Endothelial cell of umbilical vein (primary cell): ENCODE data around the gene HELQ. TPM values are rescaled to one million over a fixed set of nuclear protein-coding genes. Genes with fewer than 3 reads are reported as not detected.

Source experiments
- BruUV-seq: library from RNA; stranded (reverse); fragments of 400-500 nt; replicated peaks from 2 replicates; lab custom pipeline; 2021; lab: Mats Ljungman, UMichigan
- CTCF ChIA-PET: fragments of 300-600, 350-600 bp; sonication (Branson Sonifier 250); formaldehyde crosslinking; loops from one replicate; lab custom pipeline; 2021; ENCODE audit warnings: antibody characterized with exemption, inconsistent platforms; lab: Charles Lee
- POLR2A ChIA-PET: fragments of 300-600, 350-600 bp; sonication (Branson Sonifier 250); formaldehyde crosslinking; loops from one replicate; lab custom pipeline; 2021; ENCODE audit warnings: antibody characterized with exemption, inconsistent platforms; lab: Charles Lee
- DNase-seq: peaks from one replicate; pipeline ENCODE4 v3.0.0-alpha.2; 2011; ENCODE audit warnings: low read depth, low spot score
- FAIRE-seq: peaks from 2 replicates; lab custom pipeline; 2011; peaks lifted over from hg19 to GRCh38; lab: Jason Lieb, UNC
- H2AFZ ChIP-seq: 2 replicates; pipeline ENCODE4 v1.6.0; 2012; ENCODE audit warnings: low read depth, low read length, control low read depth, inconsistent platforms
- H3K27ac ChIP-seq: 2 replicates; pipeline ENCODE4 v1.5.1; 2011; ENCODE audit warnings: low read depth, mild to moderate bottlenecking, control low read depth, low read length, moderate library complexity; ENCODE audit not compliant: insufficient read depth
- H3K27me3 ChIP-seq, 2 experiments: 2 replicates each; pipeline versions ENCODE4 v1.6.0 to v1.6.1; 2011; ENCODE audit warnings: low read length in 2 of 2, mixed read lengths in 1 of 2; ENCODE audit not compliant: control insufficient read depth in 2 of 2, insufficient read depth in 2 of 2
- H3K36me3 ChIP-seq, 2 experiments: 2 replicates in 1 of 2; 3 replicates in 1 of 2; pipeline ENCODE4 v1.5.1; 2011; ENCODE audit warnings: low read length in 2 of 2, mild to moderate bottlenecking in 1 of 2, moderate library complexity in 1 of 2; ENCODE audit not compliant: control insufficient read depth in 2 of 2, insufficient read depth in 2 of 2; ENCODE audit errors: extremely low read depth in 1 of 2
- H3K4me1 ChIP-seq: 3 replicates; pipeline ENCODE4 v1.5.1; 2011; ENCODE audit warnings: mild to moderate bottlenecking, low read length; ENCODE audit not compliant: control insufficient read depth, insufficient read depth; ENCODE audit errors: extremely low read depth
- H3K4me2 ChIP-seq: 2 replicates; pipeline ENCODE4 v1.6.1; 2011; ENCODE audit warnings: low read length, control low read depth, mixed read lengths; ENCODE audit not compliant: insufficient read depth
- H3K4me3 ChIP-seq, 3 experiments: fragments of 200-600 bp in 1 of 3; sonication (generic), shearing (Covaris generic) in 1 of 3; replicated peaks in 1 of 3; 2 replicates each; pipeline ENCODE4 v1.5.1; 2011 to 2016; ENCODE audit warnings: control low read depth in 3 of 3, low read length in 3 of 3, mild to moderate bottlenecking in 2 of 3, inconsistent platforms in 1 of 3, low read depth in 1 of 3, moderate library complexity in 1 of 3; ENCODE audit not compliant: insufficient read depth in 1 of 3
- H3K79me2 ChIP-seq: 2 replicates; pipeline ENCODE4 v1.6.0; 2012; ENCODE audit warnings: low read length, inconsistent platforms; ENCODE audit not compliant: control insufficient read depth, insufficient read depth
- H3K9ac ChIP-seq: replicated peaks from 2 replicates; pipeline ENCODE3; 2011; ENCODE audit warnings: low read length, control low read depth; ENCODE audit not compliant: insufficient read depth; ENCODE audit errors: extremely low read depth
- H3K9me1 ChIP-seq: replicated peaks from 3 replicates; pipeline ENCODE4 v1.6.0; 2011; ENCODE audit warnings: mild to moderate bottlenecking, low read length; ENCODE audit not compliant: control insufficient read depth, insufficient read depth; ENCODE audit errors: extremely low read depth
- H3K9me3 ChIP-seq: replicated peaks from 2 replicates; pipeline ENCODE4 v1.5.1; 2012; ENCODE audit warnings: low read length, inconsistent platforms; ENCODE audit not compliant: control insufficient read depth, insufficient read depth
- H4K20me1 ChIP-seq: replicated peaks from 2 replicates; pipeline ENCODE3; 2011; ENCODE audit warnings: mild to moderate bottlenecking, low read length; ENCODE audit not compliant: control insufficient read depth, insufficient read depth; ENCODE audit errors: extremely low read depth
- EZH2 ChIP-seq: IDR thresholded peaks from 2 replicates; pipeline ENCODE4 v1.6.1; 2012; ENCODE audit warnings: borderline replicate concordance, low read depth, mild to moderate bottlenecking, moderate library complexity, low read length, inconsistent platforms; ENCODE audit not compliant: severe bottlenecking
- FOS ChIP-seq: IDR thresholded peaks from 2 replicates; pipeline ENCODE4 v1.6.1; 2011; ENCODE audit warnings: mild to moderate bottlenecking, low read length, moderate library complexity, borderline replicate concordance; ENCODE audit not compliant: insufficient read depth
- GATA2 ChIP-seq: IDR thresholded peaks from 2 replicates; pipeline ENCODE4 v1.7.0; 2011; ENCODE audit warnings: low read depth, mild to moderate bottlenecking, moderate library complexity, mixed read lengths, low read length; ENCODE audit not compliant: insufficient read length, insufficient read depth
- MYC ChIP-seq: IDR thresholded peaks from one replicate; pipeline ENCODE4 v1.6.1; 2011; ENCODE audit warnings: mild to moderate bottlenecking, low read depth, low read length
- POLR2A ChIP-seq: IDR thresholded peaks from 2 replicates; pipeline ENCODE4 v1.6.1; 2012; ENCODE audit warnings: low read depth, mild to moderate bottlenecking, control low read depth, low read length
- dilution Hi-C: fragments of 300-500 bp; cut with MboI; formaldehyde crosslinking; loops from one replicate; pipeline ENCODE4 v1.15.0; 2019; ENCODE audit warnings: low sequenced_read_pairs; ENCODE audit not compliant: extremely low pct_ligation_motif_present
- intact Hi-C: fragments of 100-400 bp; cut with micrococcal nuclease; formaldehyde crosslinking; loops from one replicate; pipeline ENCODE4 v1.10.0; 2022
- polyA plus RNA-seq, 4 experiments: library from polyadenylated mRNA; depleted of rRNA in 3 of 4; stranded (reverse) in 3 of 4; unstranded in 1 of 4; fragments of >200 nt; gene quantifications; 2 replicates each; pipeline versions ENCODE4 v1.2.1 to v1.2.3, GENCODE V29; 2011 to 2012; ENCODE audit warnings: missing spikeins in 1 of 4
- total RNA-seq: library from RNA; stranded (reverse); gene quantifications from 2 replicates; pipeline ENCODE4 v1.2.3, GENCODE V29; 2021

HELQ gene
- total and polyA plus RNA-seq, 2 donors (not counting 3 experiments of a cell fraction or from before 2014, with no cell fraction given) = 8.7 to 11.1 TPM

DNA sequence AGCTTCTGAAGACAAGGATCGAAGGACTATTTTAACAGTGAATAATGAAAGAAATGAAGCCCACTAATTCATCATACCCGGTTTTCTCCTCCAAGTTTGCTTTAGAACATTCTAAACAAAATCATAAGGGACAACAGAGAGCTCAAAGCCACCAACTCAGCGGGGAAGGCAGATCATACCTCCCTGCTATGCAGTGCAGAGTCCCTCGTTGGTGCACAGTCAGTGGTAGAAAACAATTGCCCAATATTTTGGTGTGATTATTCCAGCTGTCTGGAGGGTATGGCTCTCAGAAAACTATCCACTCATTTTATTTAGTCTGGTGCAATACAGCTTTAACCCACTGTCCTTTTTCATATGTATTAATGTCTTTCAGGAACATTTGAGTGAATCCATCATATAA lies 61.7 kb downstream of the HELQ start:
- Histone ChIP-seq H3K9me3 (no peaks in the 10 kb centered on the region), H3K27me3 (no peaks in the 10 kb centered on the region), H3K4me3 (no peak overlapping the region), H3K4me2 (no peak overlapping the region), H3K36me3 (no peaks in the 10 kb centered on the region), H4K20me1 (no peaks in the 10 kb centered on the region), H2AFZ (no peak overlapping the region), H3K9me1 (no peaks in the 10 kb centered on the region), H3K27ac (no peak overlapping the region), H3K79me2 (no peaks in the 10 kb centered on the region), H3K9ac (no peak overlapping the region), H3K4me1 (no peaks in the 10 kb centered on the region)
- BruUV-seq = no TSS peak
- dilution Hi-C loops (no loop called here), intact Hi-C loops (no loop called here)
- TF ChIP-seq EZH2 (no peak), GATA2 (no peak), FOS (no peak), POLR2A (no peak), MYC (no peak)
- ChIA-PET CTCF (interaction anchor here (1.1 kb wide), 2 partner anchors 11 to 32 kb away, joined by 3 to 4 read pairs; no protein-coding TSS in a partner anchor), POLR2A (no interaction called here)
- DNase-seq = no peak
- no peak for FAIRE-seq

DNA sequence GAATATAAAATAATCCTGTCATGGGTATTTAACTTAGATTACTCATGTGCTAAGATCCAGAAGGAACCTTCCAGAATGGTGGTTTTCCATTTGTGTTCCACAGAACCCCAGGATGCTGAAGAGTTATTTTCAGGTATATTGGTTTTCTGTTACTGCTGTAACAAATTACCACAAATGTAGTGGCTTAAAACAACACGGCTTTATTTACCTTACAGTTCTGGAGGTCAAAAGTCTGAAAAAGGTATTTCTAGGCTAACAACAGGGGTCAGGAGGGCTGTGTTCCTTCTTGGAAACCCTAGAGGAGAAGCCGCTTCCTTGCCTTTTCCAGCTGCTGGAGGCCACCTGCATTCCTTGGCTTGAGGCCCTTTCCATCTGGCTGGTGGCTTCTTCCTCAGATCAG lies 63.1 kb downstream of the HELQ start:
- no peaks in the 10 kb centered on the region for H4K20me1 ChIP-seq
- dilution Hi-C loops = no loop called here

More for the DNA sequence above, 63.1 kb downstream of the HELQ start:
- H3K27ac ChIP-seq = no peak overlapping the region
- DNase-seq (no peak), FAIRE-seq (no peak)
- no peaks in the 10 kb centered on the region for H3K9me1 ChIP-seq
- no peak overlapping the region for H2AFZ ChIP-seq
- no peaks in the 10 kb centered on the region for H3K27me3 ChIP-seq
- no TSS peak for BruUV-seq
- no peak overlapping the region for H3K4me3 ChIP-seq
- CTCF ChIA-PET = no interaction called here
- no peaks in the 10 kb centered on the region for H3K36me3 ChIP-seq
- POLR2A ChIA-PET = no interaction called here
- no peak for TF ChIP-seq MYC
- TF ChIP-seq GATA2 = no peak
- TF ChIP-seq FOS = no peak
- H3K9ac ChIP-seq = no peak overlapping the region
- intact Hi-C loops = no loop called here
- H3K79me2 ChIP-seq = no peaks in the 10 kb centered on the region
- H3K4me1 ChIP-seq = no peaks in the 10 kb centered on the region
- no peak overlapping the region for H3K4me2 ChIP-seq
- H3K9me3 ChIP-seq = no peaks in the 10 kb centered on the region
